ENCODE data around the gene AFF1.

Gene AFF1

GRCh38 chr4:86944964-86945781, 10.4 kb downstream of the AFF1 start:
- Histone ChIP-seq H3K9me3 (ENCODE audit: control insufficient read depth, low read depth, low read length) (no peaks in the 10 kb centered on the region), H3K36me3 (ENCODE audit: control insufficient read depth, low read depth, low read length) (no peaks in the 10 kb centered on the region), H3K27me3 (ENCODE audit: control insufficient read depth, insufficient read depth, low read length) (no peaks in the 10 kb centered on the region), H3K4me3 (ENCODE audit: low read length) (no peak overlapping the region), H3K27ac (ENCODE audit: low read length) (no peak overlapping the region), H3K4me1 (ENCODE audit: control insufficient read depth, low read depth, low read length) (peaks cover 48% of the 10 kb centered on the region), H3K9ac (ENCODE audit: low read length) (no peak overlapping the region)

- H3K27ac ChIP-seq (ENCODE audit: low read length): peak overlapping the region; percentile 67
- H3K9me3 ChIP-seq (ENCODE audit: control insufficient read depth, low read depth, low read length): no peaks in the 10 kb centered on the region
- no peaks in the 10 kb centered on the region for H3K27me3 ChIP-seq (ENCODE audit: control insufficient read depth, insufficient read depth, low read length)
- peak overlapping the region; percentile 12 for H3K9ac ChIP-seq (ENCODE audit: low read length)
- H3K4me3 ChIP-seq (ENCODE audit: low read length): no peak overlapping the region
- no peaks in the 10 kb centered on the region for H3K36me3 ChIP-seq (ENCODE audit: control insufficient read depth, low read depth, low read length)
- peaks cover 59% of the 10 kb centered on the region for H3K4me1 ChIP-seq (ENCODE audit: control insufficient read depth, low read depth, low read length)
Measured at GRCh38 chr4:86946868-86947500, 12.2 kb downstream of the AFF1 start.

- H3K9ac ChIP-seq (ENCODE audit: low read length): peak overlapping the region; percentile 12
Measured at GRCh38 chr4:86947501-86948120, 12.8 kb downstream of the AFF1 start.

GRCh38 chr4:86948276-86948675, 13.5 kb downstream of the AFF1 start:
- Histone ChIP-seq H3K9ac (ENCODE audit: low read length) (peak overlapping the region; percentile 28), H3K4me1 (ENCODE audit: control insufficient read depth, low read depth, low read length) (peaks cover 58% of the 10 kb centered on the region), H3K36me3 (ENCODE audit: control insufficient read depth, low read depth, low read length) (no peaks in the 10 kb centered on the region), H3K9me3 (ENCODE audit: control insufficient read depth, low read depth, low read length) (no peaks in the 10 kb centered on the region), H3K27me3 (ENCODE audit: control insufficient read depth, insufficient read depth, low read length) (no peaks in the 10 kb centered on the region), H3K4me3 (ENCODE audit: low read length) (no peak overlapping the region), H3K27ac (ENCODE audit: low read length) (peak overlapping the region; percentile 67)

More at GRCh38 chr4:86947501-86948120, 12.8 kb downstream of the AFF1 start:
- Histone ChIP-seq H3K36me3 (ENCODE audit: control insufficient read depth, low read depth, low read length) (no peaks in the 10 kb centered on the region), H3K27me3 (ENCODE audit: control insufficient read depth, insufficient read depth, low read length) (no peaks in the 10 kb centered on the region), H3K9me3 (ENCODE audit: control insufficient read depth, low read depth, low read length) (no peaks in the 10 kb centered on the region), H3K4me1 (ENCODE audit: control insufficient read depth, low read depth, low read length) (peaks cover 60% of the 10 kb centered on the region), H3K27ac (ENCODE audit: low read length) (peak overlapping the region; percentile 67), H3K4me3 (ENCODE audit: low read length) (no peak overlapping the region)

- H3K27ac ChIP-seq (ENCODE audit: low read length): peak overlapping the region; percentile 24
- no peak overlapping the region for H3K4me3 ChIP-seq (ENCODE audit: low read length)
- peaks cover 52% of the 10 kb centered on the region for H3K4me1 ChIP-seq (ENCODE audit: control insufficient read depth, low read depth, low read length)
- H3K27me3 ChIP-seq (ENCODE audit: control insufficient read depth, insufficient read depth, low read length): no peaks in the 10 kb centered on the region
- no peak overlapping the region for H3K9ac ChIP-seq (ENCODE audit: low read length)
- H3K36me3 ChIP-seq (ENCODE audit: control insufficient read depth, low read depth, low read length): peaks cover 3% of the 10 kb centered on the region
- no peaks in the 10 kb centered on the region for H3K9me3 ChIP-seq (ENCODE audit: control insufficient read depth, low read depth, low read length)
Measured at GRCh38 chr4:86950831-86951525, 16.2 kb downstream of the AFF1 start.

GRCh38 chr4:86955888-86956451, 21.2 kb downstream of the AFF1 start:
- no peaks in the 10 kb centered on the region for H3K9me3 ChIP-seq (ENCODE audit: control insufficient read depth, low read depth, low read length)
- peaks cover 52% of the 10 kb centered on the region for H3K4me1 ChIP-seq (ENCODE audit: control insufficient read depth, low read depth, low read length)
- no peak overlapping the region for H3K9ac ChIP-seq (ENCODE audit: low read length)
- peaks cover 3% of the 10 kb centered on the region for H3K36me3 ChIP-seq (ENCODE audit: control insufficient read depth, low read depth, low read length)
- no peak overlapping the region for H3K4me3 ChIP-seq (ENCODE audit: low read length)
- H3K27me3 ChIP-seq (ENCODE audit: control insufficient read depth, insufficient read depth, low read length): no peaks in the 10 kb centered on the region
- peak overlapping the region; percentile 49 for H3K27ac ChIP-seq (ENCODE audit: low read length)

GRCh38 chr4:86957215-86957614, 22.4 kb downstream of the AFF1 start:
- Histone ChIP-seq H3K4me1 (ENCODE audit: control insufficient read depth, low read depth, low read length) (peaks cover 56% of the 10 kb centered on the region), H3K9me3 (ENCODE audit: control insufficient read depth, low read depth, low read length) (no peaks in the 10 kb centered on the region), H3K4me3 (ENCODE audit: low read length) (no peak overlapping the region), H3K27me3 (ENCODE audit: control insufficient read depth, insufficient read depth, low read length) (no peaks in the 10 kb centered on the region), H3K9ac (ENCODE audit: low read length) (no peak overlapping the region), H3K27ac (ENCODE audit: low read length) (no peak overlapping the region), H3K36me3 (ENCODE audit: control insufficient read depth, low read depth, low read length) (peaks cover 3% of the 10 kb centered on the region)

GRCh38 chr4:86959588-86960500, 25.0 kb downstream of the AFF1 start:
- Histone ChIP-seq H3K4me3 (ENCODE audit: low read length) (peak overlapping the region; percentile 42), H3K4me1 (ENCODE audit: control insufficient read depth, low read depth, low read length) (peaks cover 65% of the 10 kb centered on the region), H3K9me3 (ENCODE audit: control insufficient read depth, low read depth, low read length) (no peaks in the 10 kb centered on the region), H3K27me3 (ENCODE audit: control insufficient read depth, insufficient read depth, low read length) (no peaks in the 10 kb centered on the region), H3K36me3 (ENCODE audit: control insufficient read depth, low read depth, low read length) (no peaks in the 10 kb centered on the region), H3K27ac (ENCODE audit: low read length) (peak overlapping the region; percentile 93), H3K9ac (ENCODE audit: low read length) (peak overlapping the region; percentile 70)

GRCh38 chr4:86960557-86960961, 25.7 kb downstream of the AFF1 start:
- H3K36me3 ChIP-seq (ENCODE audit: control insufficient read depth, low read depth, low read length): no peaks in the 10 kb centered on the region
- H3K9ac ChIP-seq (ENCODE audit: low read length): peak overlapping the region; percentile 70
- no peaks in the 10 kb centered on the region for H3K27me3 ChIP-seq (ENCODE audit: control insufficient read depth, insufficient read depth, low read length)
- peak overlapping the region; percentile 93 for H3K27ac ChIP-seq (ENCODE audit: low read length)
- no peaks in the 10 kb centered on the region for H3K9me3 ChIP-seq (ENCODE audit: control insufficient read depth, low read depth, low read length)
- peaks cover 67% of the 10 kb centered on the region for H3K4me1 ChIP-seq (ENCODE audit: control insufficient read depth, low read depth, low read length)
- H3K4me3 ChIP-seq (ENCODE audit: low read length): peak overlapping the region; percentile 42

- H3K4me1 ChIP-seq (ENCODE audit: control insufficient read depth, low read depth, low read length): peaks cover 67% of the 10 kb centered on the region
- no peaks in the 10 kb centered on the region for H3K9me3 ChIP-seq (ENCODE audit: control insufficient read depth, low read depth, low read length)
- H3K9ac ChIP-seq (ENCODE audit: low read length): no peak overlapping the region
- peak overlapping the region; percentile 93 for H3K27ac ChIP-seq (ENCODE audit: low read length)
- no peaks in the 10 kb centered on the region for H3K27me3 ChIP-seq (ENCODE audit: control insufficient read depth, insufficient read depth, low read length)
- no peaks in the 10 kb centered on the region for H3K36me3 ChIP-seq (ENCODE audit: control insufficient read depth, low read depth, low read length)
- peak overlapping the region; percentile 42 for H3K4me3 ChIP-seq (ENCODE audit: low read length)
Measured at GRCh38 chr4:86961116-86961515, 26.3 kb downstream of the AFF1 start.

All from iPS-18a (cell line).